IPS-18a (cell line): ENCODE measurements around the gene LAMB4.

Experiments
- H3K27ac ChIP-seq: one replicate; pipeline ENCODE4 v1.5.1; 2013; ENCODE audit warnings: low read length
- H3K27me3 ChIP-seq: one replicate; pipeline ENCODE4 v1.6.1; 2013; ENCODE audit warnings: mild to moderate bottlenecking, low read length; ENCODE audit not compliant: control insufficient read depth, insufficient read depth
- H3K36me3 ChIP-seq: one replicate; pipeline ENCODE4 v1.6.1; 2013; ENCODE audit warnings: low read depth, low read length; ENCODE audit not compliant: control insufficient read depth
- H3K4me1 ChIP-seq: one replicate; pipeline ENCODE4 v1.6.1; 2013; ENCODE audit warnings: low read depth, low read length; ENCODE audit not compliant: control insufficient read depth
- H3K4me3 ChIP-seq: one replicate; pipeline ENCODE4 v1.5.1; 2013; ENCODE audit warnings: low read length
- H3K9ac ChIP-seq: one replicate; pipeline ENCODE4 v1.6.1; 2013; ENCODE audit warnings: mild to moderate bottlenecking, low read length, moderate library complexity
- H3K9me3 ChIP-seq: one replicate; pipeline ENCODE4 v1.6.1; 2013; ENCODE audit warnings: low read depth, low read length; ENCODE audit not compliant: control insufficient read depth

The LAMB4 gene

DNA sequence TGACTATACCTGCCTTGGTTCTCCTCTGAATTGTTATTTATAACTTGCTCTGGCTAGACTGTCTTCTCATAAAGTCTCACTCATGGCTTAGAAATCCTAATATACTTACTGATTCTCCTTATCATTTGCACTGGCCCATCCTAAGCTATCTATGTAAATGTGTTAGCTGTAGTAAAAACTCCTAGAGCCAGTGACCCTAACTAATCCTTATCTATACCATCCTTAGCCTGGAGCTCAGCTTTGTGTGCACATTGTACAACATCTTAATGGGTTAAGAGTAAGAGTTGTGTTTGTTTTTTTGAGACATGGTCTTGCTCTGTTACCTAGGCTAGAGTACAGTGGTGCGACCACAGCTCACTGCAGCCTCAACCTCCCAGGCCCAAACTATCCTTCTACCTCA lies 40.8 kb downstream of the LAMB4 start:
- no peaks in the 10 kb centered on the region for H3K4me1 ChIP-seq
- no peaks in the 10 kb centered on the region for H3K9me3 ChIP-seq
- H3K9ac ChIP-seq, result no peak overlapping the region
- no peak overlapping the region for H3K27ac ChIP-seq
- no peak overlapping the region for H3K4me3 ChIP-seq
- no peaks in the 10 kb centered on the region for H3K27me3 ChIP-seq
- H3K36me3 ChIP-seq, result no peaks in the 10 kb centered on the region

DNA sequence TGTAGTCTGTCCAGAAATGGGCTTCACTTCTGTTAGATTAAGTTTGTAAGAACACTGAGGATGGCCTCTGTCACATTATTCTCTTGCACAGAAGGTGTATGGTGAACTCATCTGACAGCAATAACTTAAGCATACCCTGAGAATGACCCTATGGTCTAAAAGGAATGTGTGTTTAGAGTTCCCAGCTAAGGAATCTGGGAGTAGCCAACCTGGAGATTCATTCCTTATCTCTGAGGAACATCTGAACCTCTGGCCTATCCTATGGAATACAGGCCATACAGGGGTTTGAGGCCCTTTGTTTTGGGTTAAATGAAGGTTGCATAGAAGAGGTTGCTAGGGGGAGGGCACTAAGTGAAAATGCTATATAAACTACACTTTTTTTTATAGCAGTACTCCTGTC lies 41.4 kb downstream of the LAMB4 start:
- H3K9ac ChIP-seq, result no peak overlapping the region
- H3K4me1 ChIP-seq, result no peaks in the 10 kb centered on the region
- H3K9me3 ChIP-seq, result no peaks in the 10 kb centered on the region
- H3K4me3 ChIP-seq, result no peak overlapping the region
- H3K36me3 ChIP-seq, result no peaks in the 10 kb centered on the region
- H3K27me3 ChIP-seq, result no peaks in the 10 kb centered on the region
- H3K27ac ChIP-seq, result no peak overlapping the region

DNA sequence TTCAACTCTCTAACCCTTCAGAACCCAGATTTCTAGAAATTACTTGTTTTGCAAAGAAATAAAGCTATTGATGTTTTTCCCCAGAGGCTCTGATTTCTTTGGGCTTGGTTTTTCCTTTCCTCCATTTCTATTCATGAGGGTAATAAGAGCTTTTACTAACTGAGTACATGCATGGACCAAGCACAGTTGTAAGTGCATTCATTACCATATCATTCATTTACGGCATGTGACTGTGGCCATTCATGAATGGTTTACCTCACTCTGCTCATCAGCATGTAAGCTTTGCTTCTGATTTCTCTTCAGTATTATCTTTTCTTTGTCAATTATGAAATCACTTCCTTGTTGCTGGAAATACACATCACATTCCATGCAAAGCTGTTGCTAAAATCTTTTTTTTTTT lies 42.4 kb downstream of the LAMB4 start:
- Histone ChIP-seq H3K9me3 (no peaks in the 10 kb centered on the region), H3K9ac (no peak overlapping the region), H3K27me3 (no peaks in the 10 kb centered on the region), H3K4me3 (no peak overlapping the region), H3K36me3 (no peaks in the 10 kb centered on the region), H3K4me1 (no peaks in the 10 kb centered on the region), H3K27ac (no peak overlapping the region)

DNA sequence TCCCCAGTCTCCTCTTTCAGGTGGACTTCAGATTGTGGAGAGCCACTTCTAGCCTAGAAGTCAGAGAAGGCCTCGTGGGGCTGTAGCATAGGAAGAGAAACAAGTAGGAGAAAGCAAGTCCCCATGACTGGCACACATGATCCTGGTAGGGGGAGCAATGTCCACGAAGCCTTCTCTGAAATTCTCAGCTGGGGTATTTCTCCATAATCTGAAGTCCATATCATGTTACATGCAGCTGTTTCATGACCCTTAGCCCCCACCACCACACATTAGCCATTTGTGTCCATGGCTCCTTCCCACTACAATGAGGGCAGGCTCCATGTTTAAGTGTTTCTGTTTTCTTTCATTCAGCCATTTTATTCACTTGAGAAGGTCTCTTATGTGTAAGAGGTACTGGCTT lies 43.2 kb downstream of the LAMB4 start:
- H3K9me3 ChIP-seq, result no peaks in the 10 kb centered on the region
- no peak overlapping the region for H3K27ac ChIP-seq
- no peaks in the 10 kb centered on the region for H3K36me3 ChIP-seq
- no peaks in the 10 kb centered on the region for H3K27me3 ChIP-seq
- no peak overlapping the region for H3K4me3 ChIP-seq
- H3K4me1 ChIP-seq, result no peaks in the 10 kb centered on the region
- H3K9ac ChIP-seq, result no peak overlapping the region

DNA sequence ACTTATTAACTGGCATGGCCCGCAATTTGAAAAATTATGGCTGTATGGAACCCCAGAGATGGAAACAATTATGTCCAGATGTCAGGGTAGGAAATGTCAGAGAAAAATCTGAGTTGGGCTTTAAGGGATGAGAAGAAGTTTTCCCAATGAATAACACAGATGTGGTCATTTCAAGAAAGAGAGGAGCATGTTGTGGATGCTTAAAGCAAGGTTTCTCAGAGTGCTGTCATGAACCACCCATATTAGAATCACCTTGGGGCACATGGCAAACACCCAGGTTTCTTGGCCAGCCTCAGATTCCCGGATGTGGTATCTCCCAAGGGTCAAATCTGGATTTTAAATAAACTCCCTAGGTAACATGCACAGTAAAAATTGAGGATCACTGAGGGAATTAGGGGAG lies 43.6 kb downstream of the LAMB4 start:
- Histone ChIP-seq H3K27me3 (no peaks in the 10 kb centered on the region), H3K27ac (no peak overlapping the region), H3K9ac (no peak overlapping the region), H3K4me1 (no peaks in the 10 kb centered on the region), H3K4me3 (no peak overlapping the region), H3K36me3 (no peaks in the 10 kb centered on the region), H3K9me3 (no peaks in the 10 kb centered on the region)

DNA sequence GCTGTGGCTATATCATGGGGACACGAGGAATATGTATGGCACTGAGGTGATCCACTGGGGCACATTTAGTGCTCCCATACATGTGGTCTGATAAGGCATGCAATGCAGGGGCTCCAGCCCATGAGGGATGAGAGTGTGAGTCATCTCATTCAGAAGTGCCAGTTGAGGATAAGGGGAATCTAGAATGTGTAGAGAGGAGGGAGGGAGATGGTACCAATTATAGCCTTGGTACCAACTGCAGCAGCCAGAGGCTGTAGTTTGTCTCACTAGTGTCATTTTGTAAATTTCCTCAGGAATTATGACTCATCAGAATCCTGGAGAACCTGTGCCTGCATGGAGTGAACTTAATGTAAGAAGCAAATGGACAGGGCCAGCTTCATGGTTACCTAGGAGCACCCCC lies 46.2 kb downstream of the LAMB4 start:
- Histone ChIP-seq H3K36me3 (no peaks in the 10 kb centered on the region), H3K4me3 (no peak overlapping the region), H3K9ac (no peak overlapping the region), H3K27ac (no peak overlapping the region), H3K27me3 (no peaks in the 10 kb centered on the region), H3K4me1 (peaks cover 3% of the 10 kb centered on the region), H3K9me3 (no peaks in the 10 kb centered on the region)

DNA sequence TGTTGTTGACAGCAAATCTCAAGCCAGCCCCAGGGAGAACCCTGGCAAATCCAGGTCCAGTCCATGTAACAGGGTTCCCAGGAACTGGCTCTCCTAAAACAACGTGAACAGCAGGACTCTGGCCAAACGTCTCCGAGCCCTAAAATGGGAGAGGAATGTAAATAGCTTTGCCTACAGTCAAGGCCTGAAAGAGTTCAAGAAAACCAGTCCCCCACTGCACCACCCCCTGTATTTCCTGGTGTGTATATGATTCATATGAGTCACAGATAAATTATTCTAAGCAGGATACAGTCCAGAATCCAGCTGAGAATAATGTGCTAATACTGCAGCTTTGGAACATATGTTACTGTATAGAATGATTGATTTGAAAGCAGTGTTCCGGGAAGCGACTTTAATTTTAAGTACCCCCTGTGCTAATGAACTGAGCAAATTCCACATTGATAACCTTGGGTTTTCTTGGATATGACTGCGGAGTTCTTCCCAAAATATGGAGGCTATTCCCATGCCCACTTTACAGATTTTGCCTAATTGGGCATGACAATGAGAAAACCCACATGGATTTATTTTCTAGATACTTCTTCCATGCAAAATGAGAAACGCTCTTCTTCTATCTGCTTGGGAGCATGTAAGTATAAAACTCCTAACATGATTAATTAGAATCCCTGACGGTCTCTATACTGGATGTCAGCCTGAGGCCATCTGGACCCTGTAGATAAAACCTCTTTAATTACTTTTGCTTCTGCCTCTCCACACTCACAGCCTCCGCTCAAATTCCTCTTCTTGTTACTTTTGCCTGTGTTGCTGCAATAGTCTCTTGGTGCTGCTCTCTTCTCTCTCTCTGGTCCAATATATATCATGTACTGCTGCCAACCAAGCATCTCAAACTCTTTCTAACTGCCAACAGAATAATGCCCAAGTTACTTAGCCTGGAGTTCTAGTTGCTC lies 50.2 kb downstream of the LAMB4 start:
- Histone ChIP-seq H3K27ac (no peak overlapping the region), H3K9me3 (no peaks in the 10 kb centered on the region), H3K9ac (no peak overlapping the region), H3K36me3 (no peaks in the 10 kb centered on the region), H3K4me3 (no peak overlapping the region), H3K27me3 (no peaks in the 10 kb centered on the region), H3K4me1 (peaks cover 3% of the 10 kb centered on the region)

DNA sequence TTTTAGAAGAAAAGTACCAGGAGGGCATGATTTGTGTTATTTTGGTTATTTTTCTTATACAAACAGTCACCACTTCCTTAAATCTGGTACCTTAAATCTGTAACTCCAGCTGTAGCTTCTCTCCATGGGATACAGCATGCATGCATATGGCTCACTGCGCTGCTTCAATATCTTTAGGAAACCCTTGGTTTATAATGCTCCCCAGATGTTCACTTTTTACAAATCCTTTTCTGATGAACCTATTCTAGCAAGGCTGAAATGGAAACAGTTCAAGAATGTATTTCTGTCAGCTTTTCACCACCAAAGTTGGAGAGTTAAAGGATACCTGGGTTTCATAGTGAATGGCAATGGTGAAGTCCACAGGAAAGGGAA lies 50.9 kb downstream of the LAMB4 start:
- Histone ChIP-seq H3K36me3 (no peaks in the 10 kb centered on the region), H3K4me3 (no peak overlapping the region), H3K4me1 (peaks cover 3% of the 10 kb centered on the region), H3K9ac (no peak overlapping the region), H3K9me3 (no peaks in the 10 kb centered on the region), H3K27ac (no peak overlapping the region), H3K27me3 (no peaks in the 10 kb centered on the region)

DNA sequence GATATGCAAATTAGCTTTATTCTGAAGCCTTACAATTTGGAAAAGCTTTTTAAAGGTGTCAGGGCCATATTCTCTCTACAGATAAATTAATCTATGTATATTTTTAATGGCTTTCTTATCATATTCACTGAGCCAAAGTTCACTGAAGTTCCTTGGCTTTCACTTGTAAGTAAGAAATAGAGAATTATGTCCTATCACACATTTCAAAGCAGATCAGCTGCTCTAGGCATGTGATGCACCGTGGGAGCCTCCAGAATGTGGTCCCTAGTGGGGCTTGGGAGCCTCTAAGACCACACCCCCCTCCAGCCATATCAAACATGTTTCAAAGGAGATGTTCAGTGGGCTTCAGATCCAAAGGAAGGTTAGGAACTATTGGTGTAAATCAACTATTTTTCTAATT lies 51.5 kb downstream of the LAMB4 start:
- Histone ChIP-seq H3K9ac (no peak overlapping the region), H3K4me1 (peaks cover 3% of the 10 kb centered on the region), H3K27ac (no peak overlapping the region), H3K4me3 (no peak overlapping the region), H3K36me3 (no peaks in the 10 kb centered on the region), H3K27me3 (no peaks in the 10 kb centered on the region), H3K9me3 (no peaks in the 10 kb centered on the region)

DNA sequence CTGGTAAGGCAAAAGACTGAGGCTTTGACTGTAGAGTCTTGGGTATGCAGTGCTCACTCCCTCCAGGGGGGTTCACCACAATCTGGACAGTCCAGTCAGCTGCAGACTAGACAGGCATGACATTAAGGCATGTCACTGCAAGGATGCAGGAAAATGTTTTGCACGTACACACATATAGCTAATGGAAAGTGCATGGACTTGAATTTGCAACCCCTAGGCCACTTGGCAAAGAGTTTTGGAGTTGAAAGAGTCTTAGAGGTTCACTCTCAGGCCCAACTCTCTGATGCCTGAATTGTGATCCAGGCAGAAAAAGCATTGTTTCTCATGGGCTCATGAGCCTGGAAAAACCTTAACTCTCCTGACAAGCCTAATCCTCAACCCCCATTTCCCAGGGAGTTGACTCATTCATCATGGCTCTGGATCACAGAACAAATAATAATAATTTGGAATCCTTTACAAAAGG lies 51.9 kb downstream of the LAMB4 start:
- Histone ChIP-seq H3K27me3 (no peaks in the 10 kb centered on the region), H3K27ac (no peak overlapping the region), H3K36me3 (no peaks in the 10 kb centered on the region), H3K9me3 (no peaks in the 10 kb centered on the region), H3K9ac (no peak overlapping the region), H3K4me3 (no peak overlapping the region), H3K4me1 (peaks cover 3% of the 10 kb centered on the region)

DNA sequence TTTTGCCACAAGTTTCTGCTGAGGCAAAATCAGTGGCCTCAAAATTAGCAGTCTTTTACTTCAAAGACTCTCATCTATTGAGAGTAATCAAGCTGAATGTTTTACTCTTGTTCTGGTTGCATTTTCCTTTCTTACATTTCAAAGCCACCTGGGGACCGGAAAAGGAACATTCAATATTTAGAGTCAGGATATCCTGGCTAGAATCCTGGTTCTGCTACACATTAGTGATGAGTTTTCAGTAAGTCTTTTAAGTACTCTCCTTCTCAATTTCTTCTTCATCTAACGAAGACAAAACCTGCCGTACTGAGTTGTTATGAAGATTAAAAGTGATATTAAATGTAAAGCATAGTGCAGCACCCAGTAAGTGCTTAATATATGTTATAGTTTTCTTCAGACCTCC lies 52.5 kb downstream of the LAMB4 start:
- Histone ChIP-seq H3K4me3 (no peak overlapping the region), H3K4me1 (peaks cover 3% of the 10 kb centered on the region), H3K9ac (no peak overlapping the region), H3K36me3 (no peaks in the 10 kb centered on the region), H3K9me3 (no peaks in the 10 kb centered on the region), H3K27ac (no peak overlapping the region), H3K27me3 (no peaks in the 10 kb centered on the region)

DNA sequence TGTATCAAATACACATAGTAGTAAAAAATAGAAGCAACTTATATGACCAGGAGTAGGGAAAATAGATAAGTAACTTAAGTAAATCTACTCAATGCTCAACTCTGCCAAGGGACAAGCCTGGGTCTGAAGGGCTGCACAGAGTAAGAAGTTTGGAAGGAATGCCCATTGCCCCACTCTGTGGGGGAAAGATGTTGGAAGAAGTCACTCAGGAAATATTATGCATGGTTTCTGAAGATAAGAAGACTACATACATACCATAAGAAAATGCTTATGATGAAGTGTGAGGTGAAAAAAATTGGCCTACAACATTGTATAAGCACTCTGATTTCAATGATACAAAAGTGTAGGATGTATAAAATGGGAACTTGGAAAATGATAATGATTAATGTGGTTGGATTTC lies 54.0 kb downstream of the LAMB4 start:
- H3K27me3 ChIP-seq, result no peaks in the 10 kb centered on the region
- H3K36me3 ChIP-seq, result no peaks in the 10 kb centered on the region
- no peaks in the 10 kb centered on the region for H3K9me3 ChIP-seq
- no peak overlapping the region for H3K9ac ChIP-seq
- peaks cover 3% of the 10 kb centered on the region for H3K4me1 ChIP-seq
- H3K27ac ChIP-seq, result no peak overlapping the region
- no peak overlapping the region for H3K4me3 ChIP-seq
